ENCODE data around the gene ZNF652.

Gene ZNF652

GRCh38 chr17:49258394-49258793, 103.7 kb downstream of the ZNF652 start:
- DNase-seq: no peak

GRCh38 chr17:49255125-49255524, 106.9 kb downstream of the ZNF652 start:
- no peak for DNase-seq

GRCh38 chr17:49254066-49254465, 108.0 kb downstream of the ZNF652 start:
- DNase-seq: no peak

GRCh38 chr17:49252148-49252695, 109.8 kb downstream of the ZNF652 start:
- DNase-seq: no peak

GRCh38 chr17:49249890-49250522, 112.0 kb downstream of the ZNF652 start:
- no peak for DNase-seq

GRCh38 chr17:49249292-49249794, 112.7 kb downstream of the ZNF652 start:
- DNase-seq: no peak

GRCh38 chr17:49247944-49248343, 114.1 kb downstream of the ZNF652 start:
- no peak for DNase-seq

- DNase-seq: no peak
Observed at GRCh38 chr17:49244839-49245238, 117.2 kb downstream of the ZNF652 start.

All from CD4-positive, alpha-beta T cell treated with Interleukin-17A for 1 hour (primary cell).